Progenitor cell of endocrine pancreas (in vitro differentiated cells): ENCODE results near the gene ATG14. TPM values are rescaled to one million over a fixed set of nuclear protein-coding genes. Genes with fewer than 3 reads are reported as not detected.

Source experiments
- DNase-seq: peaks from one replicate; pipeline ENCODE4 v3.0.0; 2021; ENCODE audit warnings: low spot score; ENCODE audit not compliant: unreplicated experiment
- H3K27ac Mint-ChIP-seq: 2 replicates; pipeline ENCODE4 v1.8.0; 2021; ENCODE audit warnings: mild to moderate bottlenecking, moderate library complexity, mixed read lengths
- H3K27me3 Mint-ChIP-seq: 2 replicates; pipeline ENCODE4 v1.8.0; 2021; ENCODE audit warnings: mixed read lengths
- H3K36me3 Mint-ChIP-seq: 2 replicates; pipeline ENCODE4 v1.8.0; 2022; ENCODE audit warnings: mixed read lengths; ENCODE audit not compliant: insufficient read depth
- H3K4me1 Mint-ChIP-seq: 2 replicates; pipeline ENCODE4 v1.8.0; 2021; ENCODE audit warnings: low read depth, mixed read lengths
- H3K4me3 Mint-ChIP-seq: 2 replicates; pipeline ENCODE4 v1.8.0; 2021; ENCODE audit warnings: low read depth, mild to moderate bottlenecking, moderate library complexity, mixed read lengths
- H3K9me3 Mint-ChIP-seq: 2 replicates; pipeline ENCODE4 v1.8.0; 2021; ENCODE audit warnings: low read depth, mixed read lengths
- CTCF ChIP-seq: fragments of 200-600 bp; sonication (generic); IDR thresholded peaks from one replicate; pipeline ENCODE4 v1.5.0; 2021; ENCODE audit warnings: antibody characterized with exemption, mild to moderate bottlenecking; ENCODE audit not compliant: unreplicated experiment
- total RNA-seq: library from RNA; stranded (reverse); gene quantifications from 2 replicates; pipeline ENCODE4 v1.2.1, GENCODE V29; 2021

Gene ATG14
- total RNA-seq, 1 donor from 2014 or later: 14.9 TPM

DNA sequence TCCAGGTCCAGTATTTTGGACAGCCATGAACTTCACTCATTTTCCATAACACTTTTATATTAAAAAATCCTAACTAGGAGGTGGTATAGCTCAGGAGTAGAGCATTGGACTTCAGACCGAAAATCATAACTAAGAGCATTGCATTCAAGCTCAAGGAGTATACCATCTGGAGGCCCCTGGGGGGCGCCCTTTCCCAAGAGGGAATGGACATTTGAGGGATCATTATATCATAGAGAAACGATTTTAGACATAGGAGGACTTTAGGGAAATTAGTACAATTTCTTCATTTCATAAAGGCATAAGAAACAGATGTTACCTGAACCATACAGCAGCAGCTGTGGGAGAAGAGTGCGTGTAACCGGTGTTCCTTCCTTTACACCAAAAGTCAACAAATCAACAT lies 5.2 kb upstream of the ATG14 start:
- Mint-ChIP-seq H3K9me3 (no peaks in the 10 kb centered on the region), H3K27me3 (no peaks in the 10 kb centered on the region), H3K4me3 (no peak overlapping the region), H3K36me3 (no peaks in the 10 kb centered on the region), H3K27ac (no peak overlapping the region), H3K4me1 (peaks cover under 1% of the 10 kb centered on the region)
- DNase-seq: no peak
- TF ChIP-seq CTCF: peak; percentile 64

DNA sequence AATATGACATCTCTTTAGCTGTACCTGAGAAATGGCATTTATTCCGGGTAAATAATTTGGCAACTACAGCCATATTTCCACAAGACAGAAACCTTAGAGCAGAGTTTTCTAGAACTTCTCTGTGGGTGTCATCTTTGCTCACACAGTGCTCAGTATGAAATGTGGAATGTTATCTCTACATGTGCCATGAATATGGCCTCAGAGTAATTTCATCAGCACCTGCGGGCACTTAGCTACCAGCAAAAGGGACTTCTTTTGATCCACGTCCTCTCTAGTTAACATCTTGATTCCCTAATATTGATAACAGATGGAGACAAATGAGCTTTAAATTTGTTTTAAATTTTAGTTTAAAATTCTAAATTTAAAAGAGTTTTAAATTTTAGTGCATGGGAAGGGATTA lies 2.9 kb upstream of the ATG14 start:
- H3K4me1 Mint-ChIP-seq: peaks cover 12% of the 10 kb centered on the region
- TF ChIP-seq CTCF: no peak
- H3K9me3 Mint-ChIP-seq: no peaks in the 10 kb centered on the region
- no peaks in the 10 kb centered on the region for H3K27me3 Mint-ChIP-seq
- no peak overlapping the region for H3K27ac Mint-ChIP-seq
- no peaks in the 10 kb centered on the region for H3K36me3 Mint-ChIP-seq
- no peak overlapping the region for H3K4me3 Mint-ChIP-seq
- no peak for DNase-seq

- Mint-ChIP-seq H3K4me1 (peaks cover 13% of the 10 kb centered on the region), H3K27ac (peak overlapping the region; percentile 96)
Observed at GRCh38 chr14:55412676-55413075, 1.0 kb upstream of the ATG14 start.

DNA sequence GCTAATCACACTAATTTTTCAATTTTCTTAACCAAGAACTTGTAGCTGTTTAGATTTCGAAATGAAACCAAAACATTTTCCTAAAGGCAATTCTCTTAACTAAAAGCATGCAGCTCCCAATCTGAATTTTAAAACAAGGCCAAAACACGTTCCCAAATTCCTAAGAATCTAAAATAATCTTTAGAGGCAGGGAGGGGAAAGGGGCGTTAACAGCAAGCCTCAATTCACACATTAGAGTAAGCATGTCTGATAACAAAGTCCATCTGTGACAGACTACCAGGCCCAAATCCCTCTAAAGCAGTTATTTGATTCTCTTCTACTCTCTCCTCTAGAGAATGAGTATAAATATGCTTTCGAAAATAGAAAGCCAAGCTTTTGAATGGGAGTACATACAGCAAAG lies 754 bp downstream of the ATG14 start:
- no peaks in the 10 kb centered on the region for H3K9me3 Mint-ChIP-seq
- H3K27me3 Mint-ChIP-seq: no peaks in the 10 kb centered on the region
- H3K4me3 Mint-ChIP-seq: peak overlapping the region; percentile 89
- TF ChIP-seq CTCF: no peak
- no peak for DNase-seq
- peaks cover 13% of the 10 kb centered on the region for H3K4me1 Mint-ChIP-seq
- H3K27ac Mint-ChIP-seq: peak overlapping the region; percentile 97
- no peaks in the 10 kb centered on the region for H3K36me3 Mint-ChIP-seq

More at GRCh38 chr14:55412676-55413075, 1.0 kb upstream of the ATG14 start:
- Mint-ChIP-seq H3K4me3 (peak overlapping the region; percentile 89), H3K9me3 (no peaks in the 10 kb centered on the region), H3K27me3 (no peaks in the 10 kb centered on the region), H3K36me3 (no peaks in the 10 kb centered on the region)
- no peak for TF ChIP-seq CTCF
- no peak for DNase-seq

DNA sequence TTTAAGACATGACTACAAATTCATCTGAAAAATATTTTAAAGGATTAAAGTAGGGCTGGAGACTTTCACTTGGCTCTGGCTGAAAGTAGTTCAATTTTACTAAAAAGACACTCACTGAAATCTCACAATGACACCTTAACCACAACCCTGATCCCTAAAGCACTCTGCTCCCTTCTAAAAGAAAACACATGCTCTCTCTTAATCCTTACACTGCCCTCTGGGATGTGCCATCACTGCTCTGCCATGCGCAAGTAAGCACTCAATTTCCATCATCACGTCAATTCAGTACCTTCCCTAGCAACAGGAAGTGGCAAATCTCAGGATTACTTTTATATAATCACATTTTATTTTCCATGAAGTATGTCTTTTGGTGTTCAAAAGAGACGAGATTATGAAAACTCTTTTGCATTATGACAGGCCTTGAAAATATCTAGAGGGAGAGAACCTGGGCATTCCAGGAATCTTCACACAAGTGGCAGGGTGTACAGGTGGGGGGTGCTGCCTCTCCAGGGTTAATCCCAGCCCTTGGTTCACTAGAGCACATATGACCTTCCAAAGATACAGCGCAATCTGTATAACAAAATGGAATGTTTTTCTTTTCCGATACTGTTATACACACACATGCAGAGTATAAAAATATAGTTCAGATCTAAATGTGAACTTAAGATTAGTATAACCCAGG lies 7.3 kb downstream of the ATG14 start:
- no peak for DNase-seq
- H3K27me3 Mint-ChIP-seq: no peaks in the 10 kb centered on the region
- no peaks in the 10 kb centered on the region for H3K4me1 Mint-ChIP-seq
- no peaks in the 10 kb centered on the region for H3K36me3 Mint-ChIP-seq
- H3K27ac Mint-ChIP-seq: peak overlapping the region; percentile 54
- no peak for TF ChIP-seq CTCF
- H3K4me3 Mint-ChIP-seq: no peak overlapping the region
- H3K9me3 Mint-ChIP-seq: no peaks in the 10 kb centered on the region
